Progenitor cell of endocrine pancreas (in vitro differentiated cells): ENCODE results near the gene METTL22. TPM values are rescaled to one million over a fixed set of nuclear protein-coding genes. Genes with fewer than 3 reads are reported as not detected.

Experiments
- DNase-seq: peaks from one replicate; pipeline ENCODE4 v3.0.0; 2021; ENCODE audit warnings: low spot score; ENCODE audit not compliant: unreplicated experiment
- H3K27ac Mint-ChIP-seq: 2 replicates; pipeline ENCODE4 v1.8.0; 2021; ENCODE audit warnings: mild to moderate bottlenecking, moderate library complexity, mixed read lengths
- H3K27me3 Mint-ChIP-seq: 2 replicates; pipeline ENCODE4 v1.8.0; 2021; ENCODE audit warnings: mixed read lengths
- H3K36me3 Mint-ChIP-seq: 2 replicates; pipeline ENCODE4 v1.8.0; 2022; ENCODE audit warnings: mixed read lengths; ENCODE audit not compliant: insufficient read depth
- H3K4me1 Mint-ChIP-seq: 2 replicates; pipeline ENCODE4 v1.8.0; 2021; ENCODE audit warnings: low read depth, mixed read lengths
- H3K4me3 Mint-ChIP-seq: 2 replicates; pipeline ENCODE4 v1.8.0; 2021; ENCODE audit warnings: low read depth, mild to moderate bottlenecking, moderate library complexity, mixed read lengths
- H3K9me3 Mint-ChIP-seq: 2 replicates; pipeline ENCODE4 v1.8.0; 2021; ENCODE audit warnings: low read depth, mixed read lengths
- CTCF ChIP-seq: fragments of 200-600 bp; sonication (generic); IDR thresholded peaks from one replicate; pipeline ENCODE4 v1.5.0; 2021; ENCODE audit warnings: antibody characterized with exemption, mild to moderate bottlenecking; ENCODE audit not compliant: unreplicated experiment
- total RNA-seq: library from RNA; stranded (reverse); gene quantifications from 2 replicates; pipeline ENCODE4 v1.2.1, GENCODE V29; 2021

METTL22 gene
- total RNA-seq, 1 donor from 2014 or later, result 56.5 TPM

GRCh38 chr16:8679151-8679550, 57.7 kb downstream of the METTL22 start:
- no peak overlapping the region for H3K4me3 Mint-ChIP-seq
- H3K36me3 Mint-ChIP-seq, result peaks cover 1% of the 10 kb centered on the region
- H3K27ac Mint-ChIP-seq, result no peak overlapping the region

DNA sequence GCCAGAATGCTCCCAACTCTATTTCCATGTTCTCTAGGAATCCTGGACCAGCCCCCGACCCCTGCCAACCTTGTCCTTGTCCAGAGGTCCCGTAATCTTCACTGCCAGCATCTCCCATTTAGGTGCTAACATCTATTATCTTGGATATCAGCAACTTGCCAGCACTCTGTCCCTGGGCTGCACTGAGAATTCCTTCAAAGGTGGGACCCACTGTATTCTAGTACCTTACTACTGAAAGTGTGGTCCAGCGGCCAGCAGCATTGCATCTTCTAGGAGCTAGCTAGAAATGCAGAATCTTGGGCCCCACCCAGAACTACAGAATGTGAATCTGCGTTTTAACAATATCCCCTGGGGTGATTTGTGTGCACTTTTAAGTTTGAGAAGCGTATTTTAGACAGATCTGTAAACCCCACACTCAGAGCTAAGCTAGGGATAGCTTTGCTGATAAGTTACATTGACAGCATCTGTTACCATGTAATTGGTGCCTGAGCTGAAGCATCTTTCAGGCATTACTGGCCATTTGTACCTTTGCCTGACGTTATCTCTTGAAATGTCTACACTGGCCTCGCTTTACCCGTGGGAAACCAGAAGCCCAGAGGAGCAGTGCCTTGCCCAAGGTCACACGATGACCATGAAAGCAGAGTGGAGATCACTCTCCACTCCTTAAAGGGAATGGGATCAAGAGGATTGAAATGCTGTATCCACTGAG, 61.2 kb downstream of the METTL22 start:
- Mint-ChIP-seq H3K4me1 (no peaks in the 10 kb centered on the region), H3K4me3 (no peak overlapping the region), H3K27ac (no peak overlapping the region), H3K9me3 (peaks cover 4% of the 10 kb centered on the region), H3K36me3 (peaks cover 5% of the 10 kb centered on the region), H3K27me3 (no peaks in the 10 kb centered on the region)
- no peak for TF ChIP-seq CTCF
- no peak for DNase-seq

More at GRCh38 chr16:8679151-8679550, 57.7 kb downstream of the METTL22 start:
- Mint-ChIP-seq H3K9me3 (peaks cover 4% of the 10 kb centered on the region), H3K27me3 (peaks cover 10% of the 10 kb centered on the region), H3K4me1 (peaks cover 3% of the 10 kb centered on the region)
- DNase-seq, result no peak
- TF ChIP-seq CTCF, result no peak

DNA sequence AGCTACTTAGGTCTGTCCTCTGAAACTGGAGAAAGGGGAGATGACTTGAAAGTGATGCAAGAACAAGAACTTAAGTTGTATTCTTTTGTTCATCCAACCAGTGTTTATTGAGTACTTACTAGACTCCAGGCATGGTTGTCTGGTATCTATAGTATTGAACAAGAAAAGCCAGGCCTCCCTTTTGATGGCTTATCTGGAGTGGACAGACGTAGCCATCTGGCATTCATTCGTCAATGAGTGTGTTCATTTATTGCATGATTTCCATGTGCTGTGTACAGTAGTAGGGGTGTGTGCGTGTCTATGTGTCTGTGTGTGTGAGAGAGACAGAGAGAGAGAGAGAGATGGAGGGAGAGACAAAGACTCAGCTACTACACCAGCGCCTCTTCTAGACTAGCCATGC, 62.1 kb downstream of the METTL22 start:
- no peak overlapping the region for H3K27ac Mint-ChIP-seq
- H3K9me3 Mint-ChIP-seq, result peaks cover 4% of the 10 kb centered on the region
- no peak for DNase-seq
- H3K36me3 Mint-ChIP-seq, result peaks cover 5% of the 10 kb centered on the region
- H3K27me3 Mint-ChIP-seq, result no peaks in the 10 kb centered on the region
- H3K4me1 Mint-ChIP-seq, result no peaks in the 10 kb centered on the region
- no peak for TF ChIP-seq CTCF
- H3K4me3 Mint-ChIP-seq, result no peak overlapping the region

DNA sequence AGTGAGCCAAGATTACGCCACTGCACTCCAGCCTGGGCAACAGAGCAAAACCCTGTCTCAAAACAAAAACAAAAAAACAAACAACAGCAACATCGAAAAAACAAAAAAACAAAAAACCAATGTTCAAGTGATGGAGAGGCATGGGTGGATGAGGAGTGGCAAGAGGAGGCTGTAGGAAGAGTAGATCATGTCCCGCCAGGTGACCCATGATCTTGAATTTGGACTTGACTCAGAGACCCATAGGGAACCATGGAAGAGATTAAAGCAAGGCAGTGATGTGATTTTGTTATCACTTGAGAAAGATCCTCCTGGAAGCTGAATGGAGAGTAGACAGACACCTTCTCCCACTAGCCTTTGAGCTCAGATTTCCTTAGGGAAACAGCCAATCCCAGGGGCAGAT, 64.1 kb downstream of the METTL22 start:
- Mint-ChIP-seq H3K4me3 (no peak overlapping the region), H3K27ac (peak overlapping the region; percentile 45), H3K36me3 (peaks cover 16% of the 10 kb centered on the region), H3K4me1 (no peaks in the 10 kb centered on the region), H3K9me3 (peaks cover 12% of the 10 kb centered on the region), H3K27me3 (no peaks in the 10 kb centered on the region)
- DNase-seq, result no peak
- no peak for TF ChIP-seq CTCF

- no peak overlapping the region for H3K4me3 Mint-ChIP-seq
- peaks cover 18% of the 10 kb centered on the region for H3K36me3 Mint-ChIP-seq
- peaks cover 13% of the 10 kb centered on the region for H3K9me3 Mint-ChIP-seq
- TF ChIP-seq CTCF, result no peak
- no peak overlapping the region for H3K27ac Mint-ChIP-seq
- DNase-seq, result no peak
- H3K4me1 Mint-ChIP-seq, result no peaks in the 10 kb centered on the region
- no peaks in the 10 kb centered on the region for H3K27me3 Mint-ChIP-seq
These were observed 64.6 kb downstream of the METTL22 start for GRCh38 chr16:8686031-8686621.
